Measurements from ENCODE around the gene AHRR. TPM values are rescaled to one million over a fixed set of nuclear protein-coding genes. Genes with fewer than 3 reads are reported as not detected.
"Not testable (repeated sequence)": the region's sequence is repeated elsewhere in the genome, so short reads cannot be mapped to it uniquely, and the experiment has no call there.

AHRR gene
- total and polyA plus RNA-seq, 9 donors = 1.4 to 6.9 (median 2.8) TPM

DNA sequence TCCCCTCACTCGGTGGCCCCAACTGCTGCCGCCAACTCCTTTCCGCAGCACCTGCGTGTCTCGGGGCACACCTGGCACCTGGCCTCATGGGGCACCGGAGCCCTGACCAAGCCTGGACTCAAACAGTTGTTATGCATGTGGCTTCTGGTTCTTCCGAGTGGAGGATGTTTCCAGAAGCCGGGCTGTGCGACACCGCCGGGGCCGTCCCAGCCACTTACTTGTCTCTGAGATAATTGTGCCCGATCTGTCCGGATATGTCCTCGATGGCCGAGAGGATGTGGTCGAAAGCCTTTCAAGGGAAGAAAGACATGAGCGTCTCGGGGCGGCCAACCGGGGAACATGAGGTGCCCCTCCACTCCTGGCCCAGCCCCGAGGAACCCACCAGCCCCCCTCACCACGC lies 159.8 kb downstream of the AHRR start:
- WGBS (ENCODE audit: insufficient coverage) = 86% methylated on average over 22 of the region's 23 CpGs
- H3K27me3 ChIP-seq (ENCODE audit: control insufficient read depth, insufficient read depth, low read length) = peaks cover 13% of the 10 kb centered on the region
- no peaks in the 10 kb centered on the region for H3K4me1 ChIP-seq (ENCODE audit: control insufficient read depth, insufficient read depth, low read length)
- no peaks in the 10 kb centered on the region for H3K9me3 ChIP-seq (replicated peaks; ENCODE audit: control insufficient read depth, low read depth, low read length)
- DNase-seq = no peak
- no peaks in the 10 kb centered on the region for H3K36me3 ChIP-seq (ENCODE audit: control insufficient read depth, insufficient read depth, low read length)
- no peak overlapping the region for H3K27ac ChIP-seq (ENCODE audit: low read length)
- H3K4me3 ChIP-seq (ENCODE audit: low read length) = no peak overlapping the region

- Histone ChIP-seq H3K36me3 (ENCODE audit: control insufficient read depth, insufficient read depth, low read length) (no peaks in the 10 kb centered on the region), H3K27ac (ENCODE audit: low read length) (no peak overlapping the region), H3K9me3 (replicated peaks; ENCODE audit: control insufficient read depth, low read depth, low read length) (no peaks in the 10 kb centered on the region), H3K27me3 (ENCODE audit: control insufficient read depth, insufficient read depth, low read length) (peaks cover 15% of the 10 kb centered on the region), H3K4me1 (ENCODE audit: control insufficient read depth, insufficient read depth, low read length) (no peaks in the 10 kb centered on the region), H3K4me3 (ENCODE audit: low read length) (no peak overlapping the region)
- 82% methylated on average over 15 of the region's 24 CpGs for WGBS (ENCODE audit: insufficient coverage)
- DNase-seq = no peak
These were observed 160.5 kb downstream of the AHRR start for GRCh38 chr5:482021-482420.

- Histone ChIP-seq H3K27me3 (ENCODE audit: control insufficient read depth, insufficient read depth, low read length) (peaks cover 15% of the 10 kb centered on the region), H3K27ac (ENCODE audit: low read length) (no peak overlapping the region), H3K4me3 (ENCODE audit: low read length) (no peak overlapping the region), H3K4me1 (ENCODE audit: control insufficient read depth, insufficient read depth, low read length) (no peaks in the 10 kb centered on the region), H3K36me3 (ENCODE audit: control insufficient read depth, insufficient read depth, low read length) (no peaks in the 10 kb centered on the region), H3K9me3 (replicated peaks; ENCODE audit: control insufficient read depth, low read depth, low read length) (no peaks in the 10 kb centered on the region)
- 93% methylated on average over 27 of the region's 27 CpGs for WGBS (ENCODE audit: insufficient coverage)
- no peak for DNase-seq
These were observed 161.0 kb downstream of the AHRR start for GRCh38 chr5:482506-482905.

DNA sequence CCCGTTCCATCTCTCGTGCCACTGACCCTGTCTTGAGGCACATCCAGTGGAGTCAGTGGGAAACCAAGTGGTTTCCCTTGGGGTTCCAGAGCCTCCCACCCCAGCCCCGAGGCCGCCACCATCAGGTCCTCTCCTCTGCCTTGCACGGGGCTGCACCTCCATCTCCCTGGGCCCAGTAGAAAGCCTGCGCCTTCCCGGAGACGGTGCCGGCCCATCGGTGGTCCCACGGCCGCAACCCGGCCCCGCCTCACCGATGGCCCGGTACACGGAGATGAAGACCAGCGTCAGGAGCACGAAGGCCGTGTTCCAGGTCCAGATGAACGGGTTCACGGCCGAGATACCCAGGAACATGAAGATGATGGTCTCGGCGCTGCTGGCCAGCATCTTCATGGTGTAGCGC lies 161.5 kb downstream of the AHRR start:
- WGBS (ENCODE audit: insufficient coverage) = 89% methylated on average over 26 of the region's 26 CpGs
- no peaks in the 10 kb centered on the region for H3K36me3 ChIP-seq (ENCODE audit: control insufficient read depth, insufficient read depth, low read length)
- H3K4me3 ChIP-seq (ENCODE audit: low read length) = no peak overlapping the region
- H3K9me3 ChIP-seq (replicated peaks; ENCODE audit: control insufficient read depth, low read depth, low read length) = no peaks in the 10 kb centered on the region
- H3K27ac ChIP-seq (ENCODE audit: low read length) = no peak overlapping the region
- DNase-seq = no peak
- H3K27me3 ChIP-seq (ENCODE audit: control insufficient read depth, insufficient read depth, low read length) = peaks cover 15% of the 10 kb centered on the region
- H3K4me1 ChIP-seq (ENCODE audit: control insufficient read depth, insufficient read depth, low read length) = no peaks in the 10 kb centered on the region

GRCh38 chr5:483434-484140 lies 162.1 kb downstream of the AHRR start:
- DNase-seq = no peak
- Histone ChIP-seq H3K27ac (ENCODE audit: low read length) (no peak overlapping the region), H3K4me3 (ENCODE audit: low read length) (no peak overlapping the region), H3K27me3 (ENCODE audit: control insufficient read depth, insufficient read depth, low read length) (peaks cover 15% of the 10 kb centered on the region), H3K4me1 (ENCODE audit: control insufficient read depth, insufficient read depth, low read length) (no peaks in the 10 kb centered on the region), H3K9me3 (replicated peaks; ENCODE audit: control insufficient read depth, low read depth, low read length) (no peaks in the 10 kb centered on the region), H3K36me3 (ENCODE audit: control insufficient read depth, insufficient read depth, low read length) (no peaks in the 10 kb centered on the region)
- WGBS (ENCODE audit: insufficient coverage) = 84% methylated on average over 28 of the region's 34 CpGs

DNA sequence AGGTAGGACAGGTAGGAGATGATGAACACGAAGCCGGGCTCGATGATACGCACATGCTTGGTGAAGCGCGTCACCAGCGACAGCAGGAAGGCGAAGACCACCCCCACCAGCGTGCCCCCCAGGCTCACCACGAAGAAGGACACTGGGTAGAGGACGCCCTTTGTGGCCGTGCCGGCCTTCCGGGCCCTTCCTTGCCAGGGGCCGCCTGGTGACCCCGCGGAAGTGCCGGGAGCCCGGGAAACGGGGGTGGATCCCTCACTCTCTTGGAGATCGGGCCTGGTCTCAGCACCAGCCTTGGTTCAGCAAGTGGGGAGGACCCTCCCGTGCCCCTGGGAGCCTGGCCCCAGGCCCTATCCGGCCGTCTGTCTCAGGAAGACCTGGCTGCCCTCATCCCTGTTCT lies 163.0 kb downstream of the AHRR start:
- WGBS (ENCODE audit: insufficient coverage) = 90% methylated on average over 24 of the region's 24 CpGs
- Histone ChIP-seq H3K36me3 (ENCODE audit: control insufficient read depth, insufficient read depth, low read length) (no peaks in the 10 kb centered on the region), H3K27ac (ENCODE audit: low read length) (no peak overlapping the region), H3K27me3 (ENCODE audit: control insufficient read depth, insufficient read depth, low read length) (peaks cover 15% of the 10 kb centered on the region), H3K4me1 (ENCODE audit: control insufficient read depth, insufficient read depth, low read length) (peaks cover 7% of the 10 kb centered on the region), H3K9me3 (replicated peaks; ENCODE audit: control insufficient read depth, low read depth, low read length) (no peaks in the 10 kb centered on the region), H3K4me3 (ENCODE audit: low read length) (no peak overlapping the region)
- DNase-seq = no peak

GRCh38 chr5:485113-485945 lies 163.8 kb downstream of the AHRR start:
- H3K27ac ChIP-seq (ENCODE audit: low read length) = no peak overlapping the region

GRCh38 chr5:485946-486491 lies 164.5 kb downstream of the AHRR start:
- Histone ChIP-seq H3K27ac (ENCODE audit: low read length) (no peak overlapping the region), H3K9me3 (replicated peaks; ENCODE audit: control insufficient read depth, low read depth, low read length) (no peaks in the 10 kb centered on the region), H3K4me3 (ENCODE audit: low read length) (no peak overlapping the region), H3K27me3 (ENCODE audit: control insufficient read depth, insufficient read depth, low read length) (peaks cover 22% of the 10 kb centered on the region), H3K36me3 (ENCODE audit: control insufficient read depth, insufficient read depth, low read length) (no peaks in the 10 kb centered on the region), H3K4me1 (ENCODE audit: control insufficient read depth, insufficient read depth, low read length) (peaks cover 10% of the 10 kb centered on the region)
- DNase-seq = no peak
- 50% methylated on average over 10 of the region's 23 CpGs for WGBS (ENCODE audit: insufficient coverage)

More at GRCh38 chr5:485113-485945, 163.8 kb downstream of the AHRR start:
- 65% methylated on average over 27 of the region's 29 CpGs for WGBS (ENCODE audit: insufficient coverage)
- Histone ChIP-seq H3K4me1 (ENCODE audit: control insufficient read depth, insufficient read depth, low read length) (peaks cover 10% of the 10 kb centered on the region), H3K9me3 (replicated peaks; ENCODE audit: control insufficient read depth, low read depth, low read length) (no peaks in the 10 kb centered on the region), H3K36me3 (ENCODE audit: control insufficient read depth, insufficient read depth, low read length) (no peaks in the 10 kb centered on the region), H3K27me3 (ENCODE audit: control insufficient read depth, insufficient read depth, low read length) (peaks cover 15% of the 10 kb centered on the region), H3K4me3 (ENCODE audit: low read length) (no peak overlapping the region)
- DNase-seq = no peak

GRCh38 chr5:486597-486996 lies 165.1 kb downstream of the AHRR start:
- 92% methylated on average over 4 of the region's 22 CpGs for WGBS (ENCODE audit: insufficient coverage)
- peaks cover 26% of the 10 kb centered on the region for H3K27me3 ChIP-seq (ENCODE audit: control insufficient read depth, insufficient read depth, low read length)
- DNase-seq = not testable (repeated sequence)

More at GRCh38 chr5:486597-486996, 165.1 kb downstream of the AHRR start:
- not testable (repeated sequence) for H3K4me1 ChIP-seq (ENCODE audit: control insufficient read depth, insufficient read depth, low read length); H3K9me3 ChIP-seq (replicated peaks; ENCODE audit: control insufficient read depth, low read depth, low read length); H3K36me3 ChIP-seq (ENCODE audit: control insufficient read depth, insufficient read depth, low read length); H3K4me3 ChIP-seq (ENCODE audit: low read length); H3K27ac ChIP-seq (ENCODE audit: low read length)

All from muscle of leg (tissue), 11 donors.